NK-92 (cell line): ENCODE data around the gene MYRIP.
"Not testable (repeated sequence)": the region's sequence is repeated elsewhere in the genome, so short reads cannot be mapped to it uniquely, and the experiment has no call there.

Experiments
- DNase-seq: peaks from one replicate; lab custom pipeline; 2025; ENCODE audit not compliant: unreplicated experiment; lab: John Stamatoyannopoulos, UW

The MYRIP gene

DNA sequence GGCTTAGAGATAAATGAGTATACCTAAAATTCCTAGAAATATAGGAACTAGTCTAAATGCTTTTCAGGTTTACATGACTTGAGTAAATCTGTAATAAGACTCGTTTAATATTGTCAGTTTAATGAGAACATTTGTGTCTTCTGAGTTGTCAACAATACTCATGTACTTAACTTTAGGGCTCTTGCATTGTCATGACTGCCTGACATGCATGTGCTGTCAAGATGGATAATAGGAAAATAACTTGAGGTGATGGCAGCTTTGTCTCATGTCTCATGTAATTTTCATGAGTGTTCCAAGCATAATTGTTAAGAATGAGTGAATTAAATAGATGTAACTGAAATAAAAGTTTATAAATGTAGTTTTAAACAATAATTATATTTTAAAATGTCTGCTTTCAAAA lies 455.0 kb downstream of the MYRIP start:
- no peak for DNase-seq

GRCh38 chr3:40265181-40265580 lies 455.8 kb downstream of the MYRIP start:
- no peak for DNase-seq

DNA sequence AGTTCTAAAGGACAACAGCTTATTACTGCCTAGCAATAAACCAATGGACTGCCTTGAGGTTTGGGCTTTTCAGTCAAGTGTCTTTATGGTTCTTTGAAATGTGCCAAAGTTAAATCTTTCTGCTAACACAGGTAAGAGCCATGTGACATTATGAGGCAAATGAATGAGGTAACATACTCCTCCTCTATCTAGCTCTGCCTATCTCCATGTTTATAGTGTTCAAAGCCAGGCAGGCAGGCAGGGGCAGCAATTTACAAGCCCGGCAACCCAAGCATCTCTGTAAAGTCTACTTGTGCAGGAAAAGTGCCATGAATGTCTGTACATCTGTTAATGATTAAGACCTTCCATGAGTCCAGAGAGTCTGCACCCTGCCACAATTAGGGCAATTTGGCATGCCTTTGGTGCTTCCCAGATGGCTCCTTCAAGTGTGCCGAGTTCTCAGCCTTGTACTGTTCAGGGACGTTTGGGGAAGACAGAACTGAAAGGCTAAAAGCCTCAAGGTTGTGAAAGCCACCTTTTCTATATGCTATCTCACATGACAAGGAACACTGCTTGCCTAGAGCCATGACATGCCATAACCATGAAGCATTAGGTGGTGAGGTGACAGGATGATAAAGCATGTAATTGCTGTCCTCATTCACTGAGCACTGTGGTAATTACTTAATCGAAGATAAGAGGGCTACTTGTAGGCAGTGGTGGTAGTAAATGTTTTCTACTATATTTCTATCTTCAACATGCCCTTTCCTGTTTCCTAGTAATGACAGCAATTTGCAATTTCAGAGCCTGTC lies 458.7 kb downstream of the MYRIP start:
- no peak for DNase-seq

DNA sequence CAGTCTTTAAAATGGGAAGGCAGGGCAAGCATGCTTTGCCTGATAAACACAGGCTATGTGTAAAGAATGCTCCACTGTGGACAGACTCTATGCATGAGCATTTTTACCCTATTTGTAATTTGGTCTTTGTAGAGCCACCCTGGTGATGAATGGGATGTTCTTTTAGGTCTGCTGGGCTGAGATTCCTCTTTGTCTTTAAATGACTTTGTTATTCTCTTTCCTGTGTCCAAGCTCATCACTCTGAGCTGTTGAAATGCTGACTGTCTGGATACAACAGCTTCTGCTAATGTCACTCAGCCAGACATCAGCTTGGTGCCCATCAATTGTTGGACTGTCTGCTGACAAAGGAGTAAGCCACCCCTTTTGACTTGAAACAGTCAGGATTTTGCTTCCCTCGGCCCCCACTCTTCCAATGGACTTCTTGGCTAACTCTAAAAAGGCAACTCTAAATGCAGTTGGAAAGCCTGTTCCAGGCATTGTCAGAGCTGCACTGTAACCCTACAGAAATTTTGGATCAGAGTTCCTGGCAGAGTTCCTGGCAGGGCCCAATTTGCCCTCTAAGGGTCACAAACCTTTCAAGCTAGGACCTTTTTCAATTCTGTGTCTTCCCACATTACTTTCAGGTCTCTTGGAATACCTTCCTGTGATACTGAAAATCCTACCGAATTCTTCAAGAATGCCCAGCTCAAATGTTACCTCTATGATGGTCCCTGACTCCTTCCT lies 459.6 kb downstream of the MYRIP start:
- no peak for DNase-seq

GRCh38 chr3:40278791-40279190 lies 469.4 kb downstream of the MYRIP start:
- DNase-seq: no peak

- DNase-seq: no peak
These were observed 472.6 kb downstream of the MYRIP start for GRCh38 chr3:40281995-40282394.

DNA sequence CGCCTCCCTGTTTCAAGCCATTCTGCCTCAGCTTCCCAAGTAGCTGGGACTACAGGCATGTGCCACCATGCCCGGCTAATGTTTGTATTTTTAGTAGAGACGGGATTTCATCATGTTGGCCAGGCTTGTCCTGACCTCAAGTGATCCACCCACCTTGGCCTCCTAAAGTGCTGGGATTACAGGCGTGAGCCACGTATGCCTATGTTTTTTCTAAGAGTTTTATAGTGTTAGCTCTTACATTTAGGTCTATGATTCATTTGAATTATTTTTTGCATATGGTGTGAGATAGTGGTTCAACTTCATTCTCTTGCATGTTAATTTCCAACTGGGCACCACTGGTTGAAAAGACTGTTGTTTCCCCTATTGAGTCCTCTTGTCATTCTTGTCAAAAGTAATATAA lies 473.6 kb downstream of the MYRIP start:
- not testable (repeated sequence) for DNase-seq

- DNase-seq: no peak
These were observed 477.8 kb downstream of the MYRIP start for GRCh38 chr3:40287248-40287647.

DNA sequence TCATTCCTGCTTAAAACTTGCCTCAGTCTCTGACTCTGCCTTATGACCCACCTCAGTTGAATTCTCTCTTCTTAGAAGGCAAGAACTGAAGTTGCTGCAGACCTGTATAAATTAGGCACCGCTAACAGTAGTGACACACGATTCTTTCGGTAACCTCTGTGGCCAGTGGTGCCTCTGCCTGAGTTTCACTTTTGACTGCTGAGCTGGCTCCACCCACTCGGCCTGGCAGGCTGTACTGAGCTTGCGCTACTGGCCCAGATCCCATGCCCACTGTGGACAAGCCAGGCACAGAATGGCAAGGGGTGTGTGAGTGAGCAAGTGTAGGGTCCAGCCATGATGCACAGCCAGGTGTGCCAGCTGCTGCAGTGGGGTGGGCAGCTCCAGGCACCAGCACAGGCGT lies 481.0 kb downstream of the MYRIP start:
- no peak for DNase-seq

DNA sequence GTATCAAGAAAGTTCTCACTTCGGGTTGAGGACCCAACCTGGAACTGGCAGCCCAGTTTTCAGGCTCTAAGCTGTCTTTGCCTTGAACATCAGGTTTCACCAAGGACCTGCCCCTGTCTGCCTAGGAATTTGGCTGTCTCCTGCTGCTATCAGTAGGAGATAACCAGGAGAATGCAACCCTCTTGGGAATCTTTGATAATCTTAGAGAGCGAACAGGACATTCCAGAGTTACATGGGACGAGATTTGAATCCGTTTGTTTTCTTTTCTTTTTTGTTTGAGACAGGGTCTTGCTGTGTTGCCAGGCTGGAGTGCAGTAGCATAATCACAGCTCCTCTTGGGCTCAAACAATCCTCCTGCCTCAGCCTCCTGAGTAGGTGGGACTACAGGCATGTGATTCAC lies 482.1 kb downstream of the MYRIP start:
- DNase-seq: no peak

DNA sequence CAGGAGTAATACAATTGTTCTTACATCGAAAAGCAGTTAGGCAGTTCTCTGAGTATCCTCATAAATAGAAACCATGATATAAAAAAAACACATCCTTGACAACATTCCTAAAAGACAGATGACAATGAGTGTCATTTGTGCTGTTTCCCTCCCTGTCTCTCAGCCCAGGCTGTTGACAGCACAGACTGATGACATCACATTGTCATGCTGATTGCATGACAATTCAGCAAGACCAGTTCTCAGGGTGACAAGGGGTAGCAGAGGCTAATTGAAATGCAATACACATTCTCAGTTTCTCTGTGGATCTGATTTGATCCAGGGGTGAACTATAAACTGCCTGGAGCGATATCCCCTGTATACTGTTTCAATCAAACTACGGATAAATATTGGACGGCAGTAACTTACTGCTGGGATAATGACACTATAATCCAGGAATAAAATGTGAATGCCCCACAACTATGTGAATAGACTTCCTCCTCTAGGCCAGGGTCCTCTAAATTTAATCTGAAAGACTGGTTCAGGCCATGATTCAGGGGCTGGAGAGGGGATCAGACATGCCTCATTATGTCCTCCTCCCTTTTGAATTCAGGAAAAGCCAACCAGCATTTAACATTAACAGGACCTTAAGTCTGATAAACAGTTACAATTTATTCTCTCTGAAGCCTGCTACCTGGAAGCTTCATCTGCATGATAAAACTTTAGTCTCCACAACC lies 483.4 kb downstream of the MYRIP start:
- DNase-seq: no peak

DNA sequence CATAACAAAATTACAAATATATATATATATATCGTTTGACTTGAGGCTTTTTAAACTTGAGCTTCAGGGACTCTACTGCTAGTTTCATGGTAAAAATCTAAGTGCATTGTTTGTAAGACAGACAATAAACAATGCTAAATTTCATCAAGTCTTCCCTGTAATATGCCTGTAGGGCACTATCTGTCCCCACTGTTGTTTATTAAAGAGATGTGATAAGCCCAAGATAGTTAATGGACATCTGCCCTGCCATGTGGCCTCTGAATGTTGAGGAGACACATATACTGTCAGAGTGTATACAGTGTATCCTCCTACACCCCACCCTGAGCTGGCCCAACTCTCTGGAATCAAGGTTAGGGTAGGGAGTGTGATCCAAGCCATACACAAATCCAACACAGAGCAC lies 485.0 kb downstream of the MYRIP start:
- no peak for DNase-seq

GRCh38 chr3:40298075-40298474 lies 488.7 kb downstream of the MYRIP start:
- DNase-seq: no peak

GRCh38 chr3:40299130-40299720 lies 489.8 kb downstream of the MYRIP start:
- no peak for DNase-seq

DNA sequence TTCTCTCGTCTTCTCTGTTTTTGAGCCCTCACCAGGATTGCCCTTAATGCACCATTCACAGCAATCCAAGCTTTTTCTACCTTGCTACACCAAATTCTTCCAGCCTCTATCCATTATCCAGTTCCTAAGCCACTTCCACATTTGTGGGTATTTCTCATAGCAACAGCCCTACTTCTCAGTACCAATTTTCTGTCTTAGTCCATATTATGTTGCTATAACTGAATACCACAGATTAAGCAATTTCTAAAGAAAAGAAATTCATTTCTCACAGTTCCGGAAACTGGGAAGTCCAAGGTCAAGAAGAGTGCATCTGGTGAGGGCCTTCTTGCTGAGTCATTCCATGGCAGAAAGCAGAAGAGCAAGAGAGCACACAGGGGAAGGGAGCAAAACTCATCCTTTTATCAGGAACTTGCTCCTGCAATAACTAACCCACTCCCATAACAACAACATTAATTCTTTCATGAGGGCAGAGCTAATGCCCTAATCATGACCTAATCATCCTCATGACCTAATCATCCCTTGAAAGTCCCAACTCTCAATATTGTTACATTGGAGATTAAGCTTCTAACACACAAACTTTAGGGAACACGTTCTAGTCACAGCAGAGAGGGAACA lies 490.4 kb downstream of the MYRIP start:
- DNase-seq: no peak

- no peak for DNase-seq
These were observed 493.4 kb downstream of the MYRIP start for GRCh38 chr3:40302784-40303183.

- DNase-seq: no peak
These were observed 494.9 kb downstream of the MYRIP start for GRCh38 chr3:40304352-40304751.

GRCh38 chr3:40306336-40306735 lies 496.9 kb downstream of the MYRIP start:
- no peak for DNase-seq

DNA sequence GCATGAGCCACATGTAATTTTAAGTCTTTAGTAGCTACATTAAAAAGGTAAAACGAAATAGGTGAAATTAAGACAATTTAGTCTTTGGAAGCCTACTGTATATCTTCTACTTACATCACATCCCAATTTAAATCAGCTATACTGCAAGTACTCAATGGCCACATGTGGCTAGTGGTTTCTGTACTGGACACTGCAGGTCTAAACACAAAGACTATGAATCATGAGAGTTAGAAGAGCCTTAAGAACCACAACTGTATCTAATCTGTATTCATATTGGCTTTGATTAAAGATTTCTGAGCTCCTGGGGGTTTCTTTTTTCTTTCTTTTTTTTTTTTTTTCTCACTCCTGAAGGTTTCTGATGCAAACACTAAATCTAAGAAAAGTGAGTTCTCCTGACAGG lies 497.8 kb downstream of the MYRIP start:
- no peak for DNase-seq

- no peak for DNase-seq
These were observed 499.5 kb downstream of the MYRIP start for GRCh38 chr3:40308725-40309417.
